Measurements from ENCODE around the gene TMEM163.

Gene TMEM163

DNA sequence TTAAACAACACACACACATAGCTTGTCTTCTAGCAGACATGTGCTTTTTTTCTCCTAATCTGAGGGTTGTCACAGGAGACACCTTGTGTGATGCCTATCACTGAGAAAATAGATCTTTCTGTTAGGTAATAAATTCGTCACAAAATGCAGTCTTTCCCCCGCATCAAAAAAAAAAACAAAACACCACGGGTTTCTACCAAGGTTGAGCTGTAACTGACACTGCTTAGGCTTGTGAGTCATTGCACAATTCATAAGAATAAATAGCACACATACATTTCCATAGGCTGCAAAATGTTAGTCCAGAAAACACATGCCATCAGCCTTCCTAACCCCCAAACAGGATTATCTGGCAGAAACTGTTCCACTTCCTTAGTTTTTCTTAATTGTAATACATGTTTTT lies 6.5 kb downstream of the TMEM163 start:
- Histone ChIP-seq H3K4me3 (ENCODE audit: low read depth, low read length) (no peak overlapping the region), H2AFZ (ENCODE audit: low read length, unreplicated experiment) (no peak overlapping the region), H3K79me2 (ENCODE audit: control insufficient read depth, insufficient read depth, low read length, unreplicated experiment) (no peaks in the 10 kb centered on the region), H3K36me3 (ENCODE audit: insufficient read depth, low read length) (no peaks in the 10 kb centered on the region), H3K27ac (ENCODE audit: low read depth, low read length) (no peak overlapping the region), H3K27me3 (ENCODE audit: insufficient read depth, low read length) (peaks cover 88% of the 10 kb centered on the region), H3K4me1 (ENCODE audit: control insufficient read depth, insufficient read depth, low read length, unreplicated experiment) (no peaks in the 10 kb centered on the region)

DNA sequence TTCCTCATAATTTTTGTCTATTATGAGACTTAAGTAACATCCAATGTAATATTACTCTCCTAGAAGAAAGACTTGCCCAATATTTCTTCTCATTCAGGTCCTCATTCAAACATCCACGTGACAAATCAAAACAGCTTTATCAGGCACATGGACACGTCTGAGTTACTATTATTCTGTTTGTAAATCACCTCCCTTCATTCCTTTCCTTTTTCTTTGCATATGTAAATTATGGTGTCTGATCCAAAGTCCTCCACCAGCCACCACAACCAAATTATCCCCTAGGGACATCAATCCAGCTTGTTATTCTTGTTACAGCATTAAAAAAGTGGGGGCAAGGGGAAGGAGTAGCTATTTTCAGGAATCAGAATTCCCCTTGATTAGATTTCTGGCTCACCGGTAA lies 7.1 kb downstream of the TMEM163 start:
- Histone ChIP-seq H3K27me3 (ENCODE audit: insufficient read depth, low read length) (peaks cover 88% of the 10 kb centered on the region), H3K27ac (ENCODE audit: low read depth, low read length) (no peak overlapping the region), H2AFZ (ENCODE audit: low read length, unreplicated experiment) (no peak overlapping the region), H3K79me2 (ENCODE audit: control insufficient read depth, insufficient read depth, low read length, unreplicated experiment) (no peaks in the 10 kb centered on the region), H3K4me3 (ENCODE audit: low read depth, low read length) (no peak overlapping the region), H3K4me1 (ENCODE audit: control insufficient read depth, insufficient read depth, low read length, unreplicated experiment) (no peaks in the 10 kb centered on the region), H3K36me3 (ENCODE audit: insufficient read depth, low read length) (no peaks in the 10 kb centered on the region)

DNA sequence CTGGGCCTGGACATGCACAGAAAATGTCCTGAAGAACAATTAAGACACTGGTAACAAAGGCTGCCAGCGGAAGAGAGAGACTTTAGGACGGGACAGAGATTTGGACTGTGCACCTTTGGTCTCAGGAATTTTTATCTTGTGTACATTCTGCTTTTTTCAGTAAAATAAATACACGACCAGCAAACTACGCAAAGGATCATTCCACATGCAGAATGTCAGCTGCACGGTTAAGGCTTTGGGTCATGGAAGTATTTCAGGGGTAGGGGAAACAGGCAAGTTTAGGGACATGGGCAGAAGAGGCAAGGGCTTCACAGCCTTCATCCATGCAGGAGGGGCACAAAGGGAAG lies 11.5 kb downstream of the TMEM163 start:
- no peak overlapping the region for H2AFZ ChIP-seq (ENCODE audit: low read length, unreplicated experiment)
- H3K4me1 ChIP-seq (ENCODE audit: control insufficient read depth, insufficient read depth, low read length, unreplicated experiment): no peaks in the 10 kb centered on the region
- peaks cover 61% of the 10 kb centered on the region for H3K27me3 ChIP-seq (ENCODE audit: insufficient read depth, low read length)
- no peak overlapping the region for H3K27ac ChIP-seq (ENCODE audit: low read depth, low read length)
- H3K4me3 ChIP-seq (ENCODE audit: low read depth, low read length): no peak overlapping the region
- no peaks in the 10 kb centered on the region for H3K79me2 ChIP-seq (ENCODE audit: control insufficient read depth, insufficient read depth, low read length, unreplicated experiment)
- H3K36me3 ChIP-seq (ENCODE audit: insufficient read depth, low read length): no peaks in the 10 kb centered on the region

DNA sequence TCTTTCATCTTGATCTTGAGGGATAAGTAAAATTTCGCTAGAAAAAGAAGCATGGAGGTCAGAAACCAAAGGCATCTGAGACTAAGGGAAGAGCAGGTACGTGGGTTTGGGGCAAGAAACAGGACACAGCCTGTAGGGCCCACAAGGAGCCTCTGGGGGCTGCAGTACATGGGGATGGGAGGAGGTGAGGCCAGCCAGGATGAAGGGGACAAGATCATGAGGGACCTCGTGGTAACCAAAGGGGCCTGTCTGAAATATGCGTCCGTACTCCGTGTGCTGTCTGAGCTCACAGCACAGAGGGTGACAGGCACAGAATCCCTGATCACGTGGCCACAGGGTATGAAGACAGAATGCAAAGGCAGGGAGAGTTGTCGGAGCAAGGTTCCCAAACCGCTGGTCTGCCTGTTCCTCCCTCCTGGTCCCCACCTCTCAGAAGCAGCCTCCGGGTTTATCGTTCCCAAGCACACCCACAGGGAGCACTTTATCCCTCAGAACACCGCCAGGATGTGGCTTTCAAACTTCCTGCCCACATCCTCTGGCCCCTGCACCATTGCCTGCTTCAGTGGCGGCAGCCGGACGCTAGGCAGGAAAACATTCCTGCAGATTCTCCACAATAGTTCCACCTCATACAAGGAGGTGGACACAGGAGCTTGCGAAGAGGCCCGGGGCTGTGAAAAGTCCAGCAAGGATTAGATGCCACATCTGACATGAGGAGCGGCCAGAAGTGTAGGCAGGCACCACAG lies 12.0 kb downstream of the TMEM163 start:
- Histone ChIP-seq H3K4me1 (ENCODE audit: control insufficient read depth, insufficient read depth, low read length, unreplicated experiment) (no peaks in the 10 kb centered on the region), H3K79me2 (ENCODE audit: control insufficient read depth, insufficient read depth, low read length, unreplicated experiment) (no peaks in the 10 kb centered on the region), H3K27me3 (ENCODE audit: insufficient read depth, low read length) (peaks cover 56% of the 10 kb centered on the region), H3K4me3 (ENCODE audit: low read depth, low read length) (no peak overlapping the region), H2AFZ (ENCODE audit: low read length, unreplicated experiment) (no peak overlapping the region), H3K27ac (ENCODE audit: low read depth, low read length) (no peak overlapping the region), H3K36me3 (ENCODE audit: insufficient read depth, low read length) (no peaks in the 10 kb centered on the region)

DNA sequence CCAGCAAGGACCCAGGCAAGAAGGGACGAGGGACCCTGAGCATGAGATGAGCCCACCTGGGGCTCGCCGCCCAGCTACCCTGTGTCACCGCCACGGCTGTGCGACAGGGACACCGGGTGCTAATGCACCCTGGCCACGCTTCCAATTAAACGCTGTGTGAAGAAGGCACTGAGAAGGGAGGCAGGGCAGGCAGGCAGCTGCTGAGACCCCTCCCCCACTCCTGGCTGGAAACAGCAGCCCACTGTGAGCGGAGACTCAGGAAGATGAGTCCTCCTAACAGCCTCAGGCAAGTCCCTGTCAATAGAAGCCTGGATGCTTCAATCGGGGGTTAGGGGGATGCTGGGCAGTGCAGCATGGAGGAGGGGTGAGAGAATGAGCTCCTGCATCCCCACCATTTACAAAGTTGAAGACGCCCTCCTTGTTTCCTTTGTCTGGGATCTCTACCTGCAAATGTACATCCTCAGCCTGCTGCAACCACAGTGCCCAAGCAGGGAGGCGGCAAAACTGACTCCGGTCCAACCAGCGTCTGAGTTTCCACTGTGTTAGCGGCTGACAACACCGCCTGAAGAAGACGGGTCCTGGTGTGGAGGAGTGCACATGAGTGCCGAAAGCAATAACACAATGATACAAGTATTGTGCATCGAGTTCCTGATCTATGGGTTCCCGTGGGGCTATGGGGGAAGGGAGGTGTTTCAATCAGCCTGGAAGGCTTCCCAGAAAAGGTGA lies 12.8 kb downstream of the TMEM163 start:
- Histone ChIP-seq H3K36me3 (ENCODE audit: insufficient read depth, low read length) (no peaks in the 10 kb centered on the region), H2AFZ (ENCODE audit: low read length, unreplicated experiment) (no peak overlapping the region), H3K27ac (ENCODE audit: low read depth, low read length) (no peak overlapping the region), H3K4me3 (ENCODE audit: low read depth, low read length) (no peak overlapping the region), H3K4me1 (ENCODE audit: control insufficient read depth, insufficient read depth, low read length, unreplicated experiment) (no peaks in the 10 kb centered on the region), H3K27me3 (ENCODE audit: insufficient read depth, low read length) (peaks cover 52% of the 10 kb centered on the region), H3K79me2 (ENCODE audit: control insufficient read depth, insufficient read depth, low read length, unreplicated experiment) (no peaks in the 10 kb centered on the region)

DNA sequence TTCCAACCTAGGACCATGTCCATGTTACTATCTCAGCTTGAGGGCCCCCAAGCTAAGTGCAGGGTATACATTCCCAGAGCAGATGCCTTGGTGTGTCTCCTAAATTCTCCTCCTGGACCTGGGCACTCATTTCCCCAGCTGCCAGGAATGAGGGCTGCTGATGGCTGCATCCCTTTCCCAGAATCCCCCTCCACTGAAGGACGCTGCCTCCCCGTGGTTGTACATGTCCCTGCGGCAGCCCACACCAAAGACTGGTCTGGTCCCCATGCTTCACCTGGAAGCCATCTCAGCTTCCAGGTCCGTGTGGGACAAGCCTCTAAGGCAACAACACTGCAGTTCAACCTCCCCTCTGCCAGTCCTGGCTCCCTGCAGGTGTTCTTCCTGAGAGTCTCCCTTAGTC lies 14.6 kb downstream of the TMEM163 start:
- Histone ChIP-seq H3K27ac (ENCODE audit: low read depth, low read length) (no peak overlapping the region), H3K27me3 (ENCODE audit: insufficient read depth, low read length) (peaks cover 40% of the 10 kb centered on the region; the same call in 1 of the 2 replicates), H3K4me1 (ENCODE audit: control insufficient read depth, insufficient read depth, low read length, unreplicated experiment) (no peaks in the 10 kb centered on the region), H3K4me3 (ENCODE audit: low read depth, low read length) (no peak overlapping the region), H2AFZ (ENCODE audit: low read length, unreplicated experiment) (no peak overlapping the region), H3K36me3 (ENCODE audit: insufficient read depth, low read length) (no peaks in the 10 kb centered on the region), H3K79me2 (ENCODE audit: control insufficient read depth, insufficient read depth, low read length, unreplicated experiment) (no peaks in the 10 kb centered on the region)

DNA sequence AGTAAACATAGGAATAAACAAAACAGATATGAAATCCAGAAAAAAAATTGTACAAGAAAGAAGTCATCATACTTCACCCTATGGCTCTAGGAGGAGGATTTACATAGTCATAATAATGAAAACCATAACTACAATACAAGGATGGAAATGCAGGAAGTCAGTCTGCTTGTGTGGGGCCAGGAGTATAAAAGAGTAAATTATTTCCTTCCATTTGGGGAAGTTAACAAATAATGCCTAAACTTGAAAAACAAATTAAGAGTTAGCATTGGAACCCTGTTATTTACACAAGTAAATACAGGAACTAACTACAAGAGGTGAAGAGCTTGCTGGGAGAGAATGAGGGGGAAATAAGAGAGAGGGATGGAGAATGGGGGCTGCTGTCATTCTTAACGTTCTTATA lies 15.4 kb downstream of the TMEM163 start:
- H3K36me3 ChIP-seq (ENCODE audit: insufficient read depth, low read length): no peaks in the 10 kb centered on the region
- H3K4me1 ChIP-seq (ENCODE audit: control insufficient read depth, insufficient read depth, low read length, unreplicated experiment): no peaks in the 10 kb centered on the region
- H3K4me3 ChIP-seq (ENCODE audit: low read depth, low read length): no peak overlapping the region
- H3K27ac ChIP-seq (ENCODE audit: low read depth, low read length): no peak overlapping the region
- H2AFZ ChIP-seq (ENCODE audit: low read length, unreplicated experiment): no peak overlapping the region
- H3K27me3 ChIP-seq (ENCODE audit: insufficient read depth, low read length): peaks cover 36% of the 10 kb centered on the region; the same call in 1 of the 2 replicates
- no peaks in the 10 kb centered on the region for H3K79me2 ChIP-seq (ENCODE audit: control insufficient read depth, insufficient read depth, low read length, unreplicated experiment)

DNA sequence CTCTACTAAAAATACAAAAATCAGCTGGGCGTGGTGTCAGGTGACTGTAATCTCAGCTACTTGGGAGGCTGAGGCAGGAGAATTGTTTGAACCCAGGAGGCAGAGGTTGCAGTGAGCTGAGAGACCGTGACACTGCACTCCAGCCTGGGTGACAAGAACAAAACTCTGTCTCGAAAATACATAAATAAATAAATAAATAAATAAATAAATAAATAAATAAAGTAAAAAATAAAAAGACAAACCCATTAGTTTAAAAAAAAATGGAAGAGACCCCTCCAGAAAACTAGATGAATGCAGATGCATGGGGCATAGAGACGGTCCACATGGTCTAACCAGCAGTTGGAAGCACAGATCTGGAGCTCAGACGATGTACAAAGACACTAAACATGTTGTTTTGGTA lies 18.1 kb downstream of the TMEM163 start:
- no peaks in the 10 kb centered on the region for H3K4me1 ChIP-seq (ENCODE audit: control insufficient read depth, insufficient read depth, low read length, unreplicated experiment)
- H3K36me3 ChIP-seq (ENCODE audit: insufficient read depth, low read length): no peaks in the 10 kb centered on the region
- no peak overlapping the region for H3K27ac ChIP-seq (ENCODE audit: low read depth, low read length)
- no peak overlapping the region for H2AFZ ChIP-seq (ENCODE audit: low read length, unreplicated experiment)
- peaks cover 27% of the 10 kb centered on the region; the same call in 1 of the 2 replicates for H3K27me3 ChIP-seq (ENCODE audit: insufficient read depth, low read length)
- no peak overlapping the region for H3K4me3 ChIP-seq (ENCODE audit: low read depth, low read length)
- no peaks in the 10 kb centered on the region for H3K79me2 ChIP-seq (ENCODE audit: control insufficient read depth, insufficient read depth, low read length, unreplicated experiment)

DNA sequence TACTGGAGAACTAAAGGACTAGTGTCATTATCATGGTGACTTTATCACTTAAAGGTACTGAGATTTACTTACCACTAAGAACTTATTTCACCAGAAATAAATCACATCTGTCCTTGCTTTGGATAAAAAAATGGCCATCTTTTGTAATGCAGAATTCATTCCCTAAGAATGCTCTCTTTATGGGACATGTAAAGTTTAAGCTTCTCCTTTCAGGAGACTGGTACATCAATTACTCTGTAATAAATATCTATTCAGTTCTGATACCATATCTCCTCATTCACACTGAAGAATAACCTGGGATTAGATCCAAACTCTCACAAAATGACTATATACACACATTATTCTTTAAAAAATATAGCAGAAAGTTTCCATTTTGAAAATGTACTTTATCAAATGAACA lies 24.4 kb downstream of the TMEM163 start:
- no peak overlapping the region for H3K27ac ChIP-seq (ENCODE audit: low read depth, low read length)
- no peaks in the 10 kb centered on the region for H3K4me1 ChIP-seq (ENCODE audit: control insufficient read depth, insufficient read depth, low read length, unreplicated experiment)
- peaks cover 27% of the 10 kb centered on the region; the same call in 1 of the 2 replicates for H3K27me3 ChIP-seq (ENCODE audit: insufficient read depth, low read length)
- no peak overlapping the region for H3K4me3 ChIP-seq (ENCODE audit: low read depth, low read length)
- H2AFZ ChIP-seq (ENCODE audit: low read length, unreplicated experiment): no peak overlapping the region
- H3K36me3 ChIP-seq (ENCODE audit: insufficient read depth, low read length): no peaks in the 10 kb centered on the region
- H3K79me2 ChIP-seq (ENCODE audit: control insufficient read depth, insufficient read depth, low read length, unreplicated experiment): no peaks in the 10 kb centered on the region

DNA sequence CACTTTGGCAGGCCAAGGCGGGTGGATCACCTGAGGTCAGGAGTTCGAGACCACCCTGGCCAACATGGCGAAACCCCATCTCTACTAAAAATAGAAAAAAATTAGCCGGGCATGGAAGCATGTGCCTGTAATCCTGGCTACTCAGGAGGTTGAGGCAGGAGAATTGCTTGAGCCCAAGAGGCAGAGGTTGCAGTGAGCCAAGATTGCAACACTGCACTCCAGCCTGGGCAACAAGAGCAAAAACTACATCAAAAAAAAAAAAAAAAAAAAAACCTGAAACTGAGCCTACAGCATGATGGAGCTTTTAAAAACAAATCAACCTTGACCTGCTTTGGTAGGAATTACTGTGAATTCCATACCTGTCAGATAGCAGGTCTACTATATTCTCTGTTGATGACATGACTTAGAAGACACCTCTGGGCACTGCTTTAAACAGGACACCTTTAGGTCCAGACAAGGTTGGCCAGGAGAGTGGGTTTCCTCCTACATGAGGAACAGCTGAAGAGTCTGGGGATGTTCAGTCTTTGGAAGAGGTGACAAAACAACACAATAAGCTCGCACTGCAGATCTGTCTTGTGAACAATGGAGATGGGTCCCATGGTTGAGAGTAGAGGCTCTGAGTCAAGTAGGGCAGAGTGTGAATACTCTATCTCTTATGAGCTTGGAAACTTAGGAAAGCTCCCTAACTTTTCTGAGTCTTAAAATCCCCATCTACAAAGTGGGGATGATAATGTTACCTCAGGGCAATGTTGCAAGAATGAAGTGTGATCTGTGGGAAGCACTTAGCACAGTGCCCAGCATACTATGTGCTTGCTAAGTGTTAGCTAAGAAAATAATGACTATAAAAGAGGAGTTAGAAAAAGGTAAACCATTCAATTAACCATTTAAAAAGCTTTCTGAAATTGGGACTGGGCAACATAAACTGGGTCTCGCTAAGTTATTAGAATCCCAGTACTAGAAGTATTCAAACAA lies 25.2 kb downstream of the TMEM163 start:
- Histone ChIP-seq H3K27ac (ENCODE audit: low read depth, low read length) (no peak overlapping the region), H3K27me3 (ENCODE audit: insufficient read depth, low read length) (peaks cover 26% of the 10 kb centered on the region), H3K36me3 (ENCODE audit: insufficient read depth, low read length) (no peaks in the 10 kb centered on the region), H2AFZ (ENCODE audit: low read length, unreplicated experiment) (no peak overlapping the region), H3K79me2 (ENCODE audit: control insufficient read depth, insufficient read depth, low read length, unreplicated experiment) (no peaks in the 10 kb centered on the region), H3K4me1 (ENCODE audit: control insufficient read depth, insufficient read depth, low read length, unreplicated experiment) (no peaks in the 10 kb centered on the region), H3K4me3 (ENCODE audit: low read depth, low read length) (no peak overlapping the region)

Data from ACC112 (cell line).